SU-DHL-6 (cell line): ENCODE results near the gene LRP6.

ENCODE experiments used
- CTCF ChIP-seq: fragments of 200-600 bp; sonication (generic); IDR thresholded peaks from one replicate; pipeline ENCODE4 v1.5.1; 2017; ENCODE audit warnings: antibody characterized with exemption, mild to moderate bottlenecking, low read length, moderate library complexity; ENCODE audit not compliant: insufficient read depth, poor library complexity, severe bottlenecking
- EZH2phosphoT487 ChIP-seq: fragments of 200-600 bp; sonication (generic), shearing (Covaris generic); conservative IDR thresholded peaks from 2 replicates; pipeline ENCODE4 v1.6.1; 2018; ENCODE audit warnings: mild to moderate bottlenecking, antibody characterized with exemption, low read length, moderate library complexity, mixed read lengths

GRCh38 chr12:12214635-12215131, 52.2 kb downstream of the LRP6 start:
- TF ChIP-seq CTCF (no peak), EZH2phosphoT487 (no peak)
